Body of pancreas (tissue), 4 donors: ENCODE measurements around the gene CLEC4M.
"Not testable (repeated sequence)": the region's sequence is repeated elsewhere in the genome, so short reads cannot be mapped to it uniquely, and the experiment has no call there.

Experiments
- CTCF ChIP-seq, 7 experiments: fragments of 450-650 bp in 4 of 7; fragments of 200-600 bp in 3 of 7; sonication (generic) in 3 of 7; IDR thresholded peaks; one replicate each; pipeline ENCODE4 v1.5.1; 2016 to 2019; ENCODE audit warnings: antibody characterized with exemption in 7 of 7
- POLR2A ChIP-seq, 3 donors: fragments of 450-650 bp; IDR thresholded peaks; one replicate each; pipeline ENCODE4 v1.6.1; 2016; ENCODE audit warnings: antibody characterized with exemption in 3 of 3, mild to moderate bottlenecking in 2 of 3

- TF ChIP-seq CTCF, POLR2A (IDR thresholded peaks at IDR 0.05): not testable (repeated sequence)
Observed at GRCh38 chr19:7746306-7746705, 16.7 kb upstream of the CLEC4M start.
